B cell (primary cell): ENCODE measurements around the gene TAMALIN.

ENCODE experiments used
- EZH2 ChIP-seq: IDR thresholded peaks from 2 replicates; pipeline ENCODE4 v1.6.1; 2012; ENCODE audit warnings: borderline replicate concordance, low read depth, mild to moderate bottlenecking, moderate library complexity, low read length; ENCODE audit not compliant: insufficient read depth, poor library complexity, severe bottlenecking
- TF ChIP-seq, protein P1 (sequence below): fragments of 200-600 bp; IDR thresholded peaks from one replicate; pipeline ENCODE4 v1.8.0; 2022; ENCODE audit warnings: antibody characterized with exemption, mild to moderate bottlenecking

- TF ChIP-seq, protein P1, sequence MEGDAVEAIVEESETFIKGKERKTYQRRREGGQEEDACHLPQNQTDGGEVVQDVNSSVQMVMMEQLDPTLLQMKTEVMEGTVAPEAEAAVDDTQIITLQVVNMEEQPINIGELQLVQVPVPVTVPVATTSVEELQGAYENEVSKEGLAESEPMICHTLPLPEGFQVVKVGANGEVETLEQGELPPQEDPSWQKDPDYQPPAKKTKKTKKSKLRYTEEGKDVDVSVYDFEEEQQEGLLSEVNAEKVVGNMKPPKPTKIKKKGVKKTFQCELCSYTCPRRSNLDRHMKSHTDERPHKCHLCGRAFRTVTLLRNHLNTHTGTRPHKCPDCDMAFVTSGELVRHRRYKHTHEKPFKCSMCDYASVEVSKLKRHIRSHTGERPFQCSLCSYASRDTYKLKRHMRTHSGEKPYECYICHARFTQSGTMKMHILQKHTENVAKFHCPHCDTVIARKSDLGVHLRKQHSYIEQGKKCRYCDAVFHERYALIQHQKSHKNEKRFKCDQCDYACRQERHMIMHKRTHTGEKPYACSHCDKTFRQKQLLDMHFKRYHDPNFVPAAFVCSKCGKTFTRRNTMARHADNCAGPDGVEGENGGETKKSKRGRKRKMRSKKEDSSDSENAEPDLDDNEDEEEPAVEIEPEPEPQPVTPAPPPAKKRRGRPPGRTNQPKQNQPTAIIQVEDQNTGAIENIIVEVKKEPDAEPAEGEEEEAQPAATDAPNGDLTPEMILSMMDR, result peak; percentile 57
- no peak for TF ChIP-seq EZH2
Observed at GRCh38 chr12:52041695-52042123, 35.0 kb downstream of the TAMALIN start.
